H1 (cell line): ENCODE data around the gene TRAIP. TPM values are rescaled to one million over a fixed set of nuclear protein-coding genes. Genes with fewer than 3 reads are reported as not detected.

Experiments
- CTCF ChIA-PET: fragments of 300-600 bp; sonication (Branson Sonifier 250); formaldehyde crosslinking; loops from one replicate; lab custom pipeline; 2021; ENCODE audit not compliant: partially characterized antibody; lab: Charles Lee
- POLR2A ChIA-PET: fragments of 300-600 bp; sonication (Branson Sonifier 250); formaldehyde crosslinking; loops from one replicate; lab custom pipeline; 2021; ENCODE audit warnings: inconsistent platforms; ENCODE audit not compliant: partially characterized antibody; lab: Charles Lee
- DNase-seq, 2 experiments: peaks; one replicate each; pipeline versions ENCODE4 v3.0.0 to v3.0.0-alpha.2; 2010 to 2022; ENCODE audit warnings: low spot score in 2 of 2, low read depth in 1 of 2, mixed read lengths in 1 of 2
- FAIRE-seq: peaks from 2 replicates; lab custom pipeline; 2011; peaks lifted over from hg19 to GRCh38; lab: Jason Lieb, UNC
- H2AFZ ChIP-seq: 2 replicates; pipeline ENCODE4 v1.8.1; 2012; ENCODE audit warnings: low read length, inconsistent platforms
- H2AK5ac ChIP-seq: 2 replicates; pipeline ENCODE4 v1.6.1; 2013; ENCODE audit warnings: low read depth, low read length
- H2BK120ac ChIP-seq: replicated peaks from 2 replicates; pipeline ENCODE3; 2013; ENCODE audit warnings: low read depth, low read length, inconsistent platforms
- H2BK12ac ChIP-seq: 2 replicates; pipeline ENCODE4 v1.6.1; 2013; ENCODE audit warnings: low read depth, low read length
- H2BK15ac ChIP-seq: 2 replicates; pipeline ENCODE4 v1.6.1; 2013; ENCODE audit warnings: low read length
- H2BK20ac ChIP-seq: 2 replicates; pipeline ENCODE4 v1.6.1; 2013; ENCODE audit warnings: low read length
- H2BK5ac ChIP-seq: 2 replicates; pipeline ENCODE4 v1.6.1; 2013; ENCODE audit warnings: low read depth, low read length
- H3K14ac ChIP-seq: 2 replicates; pipeline ENCODE4 v1.6.1; 2013; ENCODE audit warnings: inconsistent platforms; ENCODE audit not compliant: insufficient read length
- H3K18ac ChIP-seq: 2 replicates; pipeline ENCODE4 v1.6.1; 2013; ENCODE audit warnings: low read length; ENCODE audit errors: extremely low read depth
- H3K23ac ChIP-seq: 2 replicates; pipeline ENCODE4 v1.6.1; 2013; ENCODE audit warnings: inconsistent platforms; ENCODE audit not compliant: insufficient read length
- H3K23me2 ChIP-seq: 2 replicates; pipeline ENCODE4 v1.6.1; 2013; ENCODE audit warnings: low read depth, low read length
- H3K27ac ChIP-seq: 2 replicates; pipeline ENCODE4 v1.6.1; 2011; ENCODE audit warnings: low read depth, low read length, inconsistent platforms
- H3K27me3 ChIP-seq, 4 experiments: replicated peaks in 1 of 4; 1 replicate in 1 of 4; 2 replicates in 3 of 4; pipeline versions ENCODE4 v1.6.1 to v1.8.1; 2011 to 2013; ENCODE audit warnings: low read length in 3 of 4, mild to moderate bottlenecking in 3 of 4, inconsistent platforms in 2 of 4, mixed read lengths in 2 of 4, moderate library complexity in 1 of 4; ENCODE audit not compliant: control insufficient read depth in 3 of 4, insufficient read depth in 3 of 4; ENCODE audit errors: extremely low read depth in 1 of 4
- H3K36me3 ChIP-seq, 4 experiments: 2 replicates each; pipeline versions ENCODE4 v1.6.1 to v1.8.1; 2011 to 2013; ENCODE audit warnings: mild to moderate bottlenecking in 4 of 4, low read length in 3 of 4, moderate library complexity in 2 of 4, control low read depth in 1 of 4, inconsistent platforms in 1 of 4; ENCODE audit not compliant: insufficient read depth in 4 of 4, control insufficient read depth in 2 of 4
- H3K4ac ChIP-seq: replicated peaks from 2 replicates; pipeline ENCODE3; 2013; ENCODE audit warnings: low read length, low read depth, mixed read lengths, inconsistent platforms; ENCODE audit not compliant: insufficient read length
- H3K4me1 ChIP-seq, 4 experiments: replicated peaks in 1 of 4; 1 replicate in 1 of 4; 2 replicates in 3 of 4; pipeline versions ENCODE4 v1.6.1 to v1.8.1; 2011 to 2013; ENCODE audit warnings: low read length in 3 of 4, inconsistent platforms in 2 of 4, mixed read lengths in 1 of 4; ENCODE audit not compliant: insufficient read depth in 4 of 4, control insufficient read depth in 3 of 4
- H3K4me2 ChIP-seq, 2 experiments: 2 replicates each; pipeline versions ENCODE4 v1.6.1 to v1.8.1; 2011 to 2013; ENCODE audit warnings: low read depth in 2 of 2, low read length in 2 of 2, control low read depth in 1 of 2, inconsistent platforms in 1 of 2, mild to moderate bottlenecking in 1 of 2; ENCODE audit not compliant: insufficient read depth in 1 of 2
- H3K4me3 ChIP-seq, 4 experiments: fragments of 200-600, 300-600 bp in 1 of 4; sonication (generic), shearing (Covaris generic), sonication (Bioruptor Twin) in 1 of 4; 2 replicates each; pipeline versions ENCODE4 v1.5.1 to v1.8.1; 2011 to 2016; ENCODE audit warnings: low read length in 4 of 4, low read depth in 3 of 4, control low read depth in 2 of 4, inconsistent platforms in 2 of 4, mild to moderate bottlenecking in 2 of 4, mixed read lengths in 1 of 4, moderate library complexity in 1 of 4; ENCODE audit not compliant: insufficient read depth in 2 of 4; ENCODE audit errors: extremely low read depth in 1 of 4
- H3K56ac ChIP-seq: replicated peaks from 2 replicates; pipeline ENCODE3; 2013; ENCODE audit warnings: low read depth, mild to moderate bottlenecking, mixed read lengths, low read length, inconsistent platforms; ENCODE audit not compliant: insufficient read length
- H3K79me1 ChIP-seq: 2 replicates; pipeline ENCODE4 v1.6.1; 2013; ENCODE audit warnings: low read depth, low read length, control low read depth
- H3K79me2 ChIP-seq, 2 experiments: 2 replicates each; pipeline versions ENCODE4 v1.6.1 to v1.8.1; 2012 to 2013; ENCODE audit warnings: low read length in 2 of 2, mild to moderate bottlenecking in 2 of 2, inconsistent platforms in 1 of 2; ENCODE audit not compliant: insufficient read depth in 2 of 2, control insufficient read depth in 1 of 2
- H3K9ac ChIP-seq, 4 experiments: replicated peaks in 1 of 4; 1 replicate in 1 of 4; 2 replicates in 3 of 4; pipeline versions ENCODE4 v1.6.1 to v1.8.1; 2011 to 2013; ENCODE audit warnings: low read depth in 3 of 4, low read length in 3 of 4, control low read depth in 2 of 4, mild to moderate bottlenecking in 2 of 4, moderate library complexity in 2 of 4, inconsistent platforms in 1 of 4; ENCODE audit errors: extremely low read depth in 1 of 4
- H3K9me3 ChIP-seq, 2 experiments: 2 replicates each; pipeline versions ENCODE4 v1.6.1 to v1.8.1; 2012 to 2013; ENCODE audit warnings: mild to moderate bottlenecking in 2 of 2, moderate library complexity in 2 of 2, control low read depth in 1 of 2, inconsistent platforms in 1 of 2, low read depth in 1 of 2, low read length in 1 of 2, mixed read lengths in 1 of 2; ENCODE audit not compliant: insufficient read depth in 2 of 2
- H4K20me1 ChIP-seq, 2 experiments: replicated peaks in 1 of 2; 2 replicates each; pipeline versions ENCODE3 to v1.8.1; 2011 to 2013; ENCODE audit warnings: inconsistent platforms in 2 of 2, low read length in 2 of 2, mild to moderate bottlenecking in 1 of 2; ENCODE audit not compliant: insufficient read depth in 2 of 2, control insufficient read depth in 1 of 2
- H4K5ac ChIP-seq: 2 replicates; pipeline ENCODE4 v1.6.1; 2013; ENCODE audit warnings: low read length, low read depth, mixed read lengths, inconsistent platforms; ENCODE audit not compliant: insufficient read length
- H4K8ac ChIP-seq: 2 replicates; pipeline ENCODE4 v1.8.0; 2013; ENCODE audit warnings: mild to moderate bottlenecking, moderate library complexity, low read length, inconsistent platforms; ENCODE audit not compliant: insufficient read depth; ENCODE audit errors: extremely low read depth
- H4K91ac ChIP-seq: replicated peaks from 2 replicates; pipeline ENCODE3; 2013; ENCODE audit warnings: low read length, mixed read lengths, inconsistent platforms; ENCODE audit not compliant: insufficient read length
- ASH2L ChIP-seq: fragments of 200-600, 300-600 bp; sonication (generic); IDR thresholded peaks from one replicate; pipeline ENCODE4 v1.7.1; 2017; ENCODE audit warnings: low read length
- WGBS, 2 experiments: shearing (Covaris generic) in 1 of 2; methylation state at CpG; one replicate each; pipeline versions ENCODE4 v1.1.6 to v1.1.7; 2013 to 2015; ENCODE audit warnings: low lambda C conversion rate in 2 of 2, mixed read lengths in 2 of 2, inconsistent platforms in 1 of 2, low coverage in 1 of 2, missing lambda C conversion rate in 1 of 2; ENCODE audit not compliant: insufficient replicate concordance in 2 of 2, insufficient coverage in 1 of 2, insufficient read length in 1 of 2; ENCODE audit errors: extremely low coverage in 1 of 2, missing lambda C conversion rate in 1 of 2; 5-methylcytosine and 5-hydroxymethylcytosine counted together
- polyA plus RNA-seq, 7 experiments: library from polyadenylated mRNA; depleted of rRNA in 3 of 7; stranded (reverse) in 5 of 7; unstranded in 2 of 7; fragments of >200 nt in 5 of 7; fragments of 200-250 nt in 2 of 7; gene quantifications; 1 replicate in 5 of 7; 2 replicates in 1 of 7; 4 replicates in 1 of 7; pipeline versions ENCODE4 v1.2.1 to v1.2.3, GENCODE V29; 2011 to 2013; ENCODE audit warnings: missing spikeins in 2 of 7, mixed read lengths in 2 of 7
- total RNA-seq: library from RNA; stranded (reverse); fragmentation: NEBNext Ultra II Directional; extraction: Animal tissue kit (Norgen Biotek cat#: 25700); gene quantifications from 2 replicates; pipeline ENCODE4 v1.2.1, GENCODE V29; 2021

The TRAIP gene
- total and polyA plus RNA-seq, 2 of the 8 experiments (the other 6 are each of a cell fraction or from before 2014, with no cell fraction given) = 27.7 to 28.1 TPM

DNA sequence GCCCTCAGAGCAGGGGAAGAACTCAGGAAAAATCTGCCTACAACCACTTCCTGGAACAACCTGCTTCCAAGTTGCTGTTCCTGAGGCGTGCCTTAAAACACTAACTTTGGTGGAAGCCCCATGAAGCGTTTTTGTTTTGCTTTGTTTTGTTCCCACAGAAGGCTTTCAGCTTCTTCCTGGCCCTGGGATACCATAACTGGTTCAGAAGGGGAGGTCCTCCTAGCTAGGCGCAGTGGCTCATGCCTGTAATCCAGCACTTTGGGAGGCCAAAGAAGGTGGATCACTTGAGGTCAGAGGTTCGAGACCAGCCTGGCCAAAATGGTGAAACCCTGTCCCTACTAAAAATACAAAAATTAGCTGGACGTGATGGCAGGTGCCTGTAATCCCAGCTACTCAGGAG lies 68.8 kb downstream of the TRAIP start:
- Histone ChIP-seq H2BK12ac (no peak overlapping the region), H3K79me2 (peaks cover 0 to 27% of the 10 kb centered on the region in 2 experiments; a peak in 2 of 4 replicates), H2BK20ac (no peak overlapping the region), H3K14ac (no peak overlapping the region), H4K20me1 (peaks cover 0 to 3% of the 10 kb centered on the region in 2 experiments), H2BK15ac (no peak overlapping the region), H3K56ac (no peak overlapping the region), H3K4me3 (no peak overlapping the region), H2BK120ac (no peak overlapping the region), H3K4me2 (peak overlapping the region in 1 of 2 experiments; percentile 66; a peak in 1 of 4 replicates), H3K27me3 (peaks cover 0 to 2% (median 0%) of the 10 kb centered on the region in 4 experiments; a peak in 2 of 7 replicates), H3K23me2 (peaks cover 8% of the 10 kb centered on the region; the same call in 1 of the 2 replicates), H3K36me3 (peaks cover 0 to 3% (median 1%) of the 10 kb centered on the region in 4 experiments; a peak in 4 of 8 replicates), H2AK5ac (no peak overlapping the region), H3K18ac (no peak overlapping the region), H3K4me1 (peaks cover 0 to 5% (median 2%) of the 10 kb centered on the region in 4 experiments; a peak in 2 of 7 replicates), H3K9ac (no peak overlapping the region), H4K5ac (no peak overlapping the region), H3K79me1 (peaks cover 5% of the 10 kb centered on the region; the same call in 1 of the 2 replicates), H3K23ac (no peak overlapping the region), H3K4ac (no peak overlapping the region), H3K9me3 (no peaks in the 10 kb centered on the region), H4K91ac (no peak overlapping the region), H3K27ac (no peak overlapping the region), H4K8ac (no peak overlapping the region), H2BK5ac (no peak overlapping the region), H2AFZ (no peak overlapping the region)
- ChIA-PET POLR2A (interaction anchor here (0.8 to 3.3 kb wide), 5 partner anchors 15 to 142 kb away, joined by 3 to 18 read pairs (median 3); partner anchors contain the start of genes AMIGO3, GMPPB, INKA1 and MON1A), CTCF (interaction anchor here (0.8 to 3.6 kb wide), 4 partner anchors 16 to 122 kb away, joined by 5 to 20 read pairs (median 7); partner anchors contain the start of gene INKA1)
- 86% methylated on average over 5 of the region's 5 CpGs; no CpG with 5 or more reads in 1 of the 2 experiments for WGBS, 2 experiments
- DNase-seq = no peak
- no peak for TF ChIP-seq ASH2L
- no peak for FAIRE-seq
